PC-9 (cell line): ENCODE measurements around the gene MYBPC2. TPM values are rescaled to one million over a fixed set of nuclear protein-coding genes. Genes with fewer than 3 reads are reported as not detected.

Experiments used
- BruUV-seq: library from RNA; stranded (reverse); fragments of 400-500 nt; replicated peaks from 2 replicates; lab custom pipeline; 2021; lab: Mats Ljungman, UMichigan
- CTCF ChIA-PET: fragments of 300-600 bp; sonication (Branson Sonifier 250); formaldehyde crosslinking; loops from one replicate; lab custom pipeline; 2022; ENCODE audit warnings: antibody characterized with exemption; lab: Charles Lee
- POLR2A ChIA-PET: fragments of 300-600 bp; sonication (Branson Sonifier 250); formaldehyde crosslinking; loops from one replicate; lab custom pipeline; 2022; ENCODE audit warnings: antibody characterized with exemption; ENCODE audit not compliant: unreplicated experiment; lab: Charles Lee
- DNase-seq, 2 experiments: peaks; one replicate each; pipeline versions ENCODE4 v3.0.0 to v3.0.0-alpha.2; 2015 to 2022; ENCODE audit warnings: mixed read lengths in 1 of 2
- H2AFZ ChIP-seq: fragments of 200-600 bp; sonication (generic); 2 replicates; pipeline ENCODE4 v1.8.1; 2017; ENCODE audit warnings: antibody characterized with exemption
- H3F3A ChIP-seq: fragments of 200-600 bp; sonication (generic); 2 replicates; pipeline ENCODE4 v1.8.1; 2017; ENCODE audit warnings: antibody characterized with exemption, mild to moderate bottlenecking, low read depth; ENCODE audit not compliant: insufficient read depth
- H3K27ac ChIP-seq: fragments of 200-600 bp; sonication (generic); 2 replicates; pipeline ENCODE4 v1.6.1; 2016; ENCODE audit warnings: mixed run types
- H3K27me3 ChIP-seq: fragments of 200-600 bp; sonication (generic); 2 replicates; pipeline ENCODE4 v1.6.1; 2016; ENCODE audit warnings: low read depth, mixed run types; ENCODE audit not compliant: insufficient read depth
- H3K36me3 ChIP-seq: fragments of 200-600 bp; sonication (generic); 2 replicates; pipeline ENCODE4 v1.6.1; 2016; ENCODE audit warnings: low read depth, mixed run types
- H3K4me1 ChIP-seq: fragments of 200-600 bp; sonication (generic); replicated peaks from 2 replicates; pipeline ENCODE4 v1.6.1; 2016; ENCODE audit warnings: mixed run types; ENCODE audit not compliant: insufficient read depth
- H3K4me2 ChIP-seq: fragments of 200-600 bp; sonication (generic); 2 replicates; pipeline ENCODE4 v1.6.1; 2017; ENCODE audit warnings: mixed run types
- H3K4me3 ChIP-seq: fragments of 200-600 bp; sonication (generic); 2 replicates; pipeline ENCODE4 v1.6.1; 2016; ENCODE audit warnings: mixed run types
- H3K79me2 ChIP-seq: fragments of 200-600 bp; sonication (generic); 2 replicates; pipeline ENCODE4 v1.6.1; 2017; ENCODE audit warnings: low read depth, mixed run types
- H3K9me2 ChIP-seq: fragments of 200-600 bp; sonication (generic); 2 replicates; pipeline ENCODE4 v1.8.1; 2017; ENCODE audit warnings: mild to moderate bottlenecking; ENCODE audit not compliant: insufficient read depth
- H3K9me3 ChIP-seq: fragments of 200-600 bp; sonication (generic); 2 replicates; pipeline ENCODE4 v1.8.1; 2016; ENCODE audit warnings: low read depth; ENCODE audit not compliant: insufficient read depth
- H4K20me1 ChIP-seq: fragments of 200-600 bp; sonication (generic); 2 replicates; pipeline ENCODE4 v1.8.1; 2017; ENCODE audit not compliant: insufficient read depth
- CTCF ChIP-seq: fragments of 200-600 bp; sonication (generic); conservative IDR thresholded peaks from 2 replicates; pipeline ENCODE4 v1.6.1; 2017; ENCODE audit warnings: mixed run types, antibody characterized with exemption, mild to moderate bottlenecking, moderate library complexity
- EZH2 ChIP-seq: fragments of 200-600 bp; sonication (generic); IDR thresholded peaks from 2 replicates; pipeline ENCODE4 v1.8.0; 2017; ENCODE audit warnings: antibody characterized with exemption, low read depth
- intact Hi-C: fragments of 100-400 bp; cut with micrococcal nuclease; formaldehyde crosslinking; loops from one replicate; pipeline ENCODE4 v1.10.0; 2022; ENCODE audit not compliant: unreplicated experiment
- total RNA-seq: library from RNA; stranded (reverse); gene quantifications from 2 replicates; pipeline ENCODE4 v1.2.3, GENCODE V29; 2021

MYBPC2 gene
- total RNA-seq, 1 experiment from 2014 or later: not detected

GRCh38 chr19:50392759-50393158, 39.9 kb upstream of the MYBPC2 start:
- 0 out of 2 replicates have a peak, but pooled peaks cover 7% of the 10 kb centered on the region for H3F3A ChIP-seq
- no peak overlapping the region for H2AFZ ChIP-seq
- no peaks in the 10 kb centered on the region; the same call in 1 of the 2 replicates for H4K20me1 ChIP-seq
- H3K27me3 ChIP-seq: no peaks in the 10 kb centered on the region
- H3K4me3 ChIP-seq: no peak overlapping the region
- H3K9me2 ChIP-seq: no peaks in the 10 kb centered on the region
- BruUV-seq: no TSS peak
- no peak overlapping the region for H3K27ac ChIP-seq
- TF ChIP-seq CTCF (no peak), EZH2 (no peak)
- no peaks in the 10 kb centered on the region for H3K9me3 ChIP-seq
- no peak overlapping the region for H3K4me2 ChIP-seq
- CTCF ChIA-PET: no interaction called here
- DNase-seq: peak in 1 of 2 experiments; percentile 32
- peaks cover 19% of the 10 kb centered on the region for H3K79me2 ChIP-seq
- intact Hi-C loops: no loop called here
- 0 out of 2 replicates have a peak, but pooled peaks cover 10% of the 10 kb centered on the region for H3K36me3 ChIP-seq
- POLR2A ChIA-PET: no interaction called here
- no peaks in the 10 kb centered on the region for H3K4me1 ChIP-seq

- Histone ChIP-seq H3K27me3 (no peaks in the 10 kb centered on the region), H3K4me2 (no peak overlapping the region), H3K9me2 (no peaks in the 10 kb centered on the region), H3K79me2 (peaks cover 11% of the 10 kb centered on the region; the same call in 1 of the 2 replicates), H3K4me3 (no peak overlapping the region), H4K20me1 (no peaks in the 10 kb centered on the region; the same call in 1 of the 2 replicates), H3K4me1 (no peaks in the 10 kb centered on the region), H3K9me3 (no peaks in the 10 kb centered on the region), H3K36me3 (0 out of 2 replicates have a peak, but pooled peaks cover 10% of the 10 kb centered on the region), H3K27ac (no peak overlapping the region), H2AFZ (no peak overlapping the region), H3F3A (0 out of 2 replicates have a peak, but pooled peaks cover 7% of the 10 kb centered on the region)
- CTCF ChIA-PET: no interaction called here
- POLR2A ChIA-PET: interaction anchor here (0.6 kb wide), 1 partner anchor 23 kb away, joined by 4 read pairs; no protein-coding TSS in a partner anchor
- TF ChIP-seq EZH2 (no peak), CTCF (no peak)
- intact Hi-C loops: no loop called here
- no TSS peak for BruUV-seq
- DNase-seq: no peak
Observed at GRCh38 chr19:50393589-50393988, 39.1 kb upstream of the MYBPC2 start.

GRCh38 chr19:50394017-50394416, 38.7 kb upstream of the MYBPC2 start:
- no peak for DNase-seq
- Histone ChIP-seq H3K4me3 (no peak overlapping the region), H3F3A (0 out of 2 replicates have a peak, but pooled peaks cover 7% of the 10 kb centered on the region), H2AFZ (no peak overlapping the region), H3K27me3 (no peaks in the 10 kb centered on the region), H3K36me3 (0 out of 2 replicates have a peak, but pooled peaks cover 10% of the 10 kb centered on the region), H3K9me3 (no peaks in the 10 kb centered on the region), H3K79me2 (peaks cover 11% of the 10 kb centered on the region; the same call in 1 of the 2 replicates), H3K4me1 (no peaks in the 10 kb centered on the region), H3K4me2 (no peak overlapping the region), H4K20me1 (no peaks in the 10 kb centered on the region; the same call in 1 of the 2 replicates), H3K9me2 (no peaks in the 10 kb centered on the region), H3K27ac (no peak overlapping the region)
- TF ChIP-seq EZH2 (no peak), CTCF (no peak)
- intact Hi-C loops: no loop called here
- CTCF ChIA-PET: no interaction called here
- no TSS peak for BruUV-seq
- POLR2A ChIA-PET: no interaction called here
